GM23338 (cell line): ENCODE data around the gene LEP. TPM values are rescaled to one million over a fixed set of nuclear protein-coding genes. Genes with fewer than 3 reads are reported as not detected.

Source experiments
- ATAC-seq: fragments of 200-7000 bp; cut with Tn5 transposase; 3 replicates; pipeline ENCODE4 v1.9.1; 2020
- DNase-seq: peaks from one replicate; pipeline ENCODE4 v3.0.0-alpha.2; 2015; ENCODE audit warnings: low spot score
- H2AFZ ChIP-seq: fragments of 200-600 bp; sonication (generic); 2 replicates; pipeline ENCODE4 v1.8.0; 2016; ENCODE audit warnings: antibody characterized with exemption, mild to moderate bottlenecking, moderate library complexity
- H3F3A ChIP-seq: fragments of 200-600 bp; sonication (generic); replicated peaks from 2 replicates; pipeline ENCODE4 v1.8.0; 2017; ENCODE audit warnings: antibody characterized with exemption, mixed run types, low read depth
- H3K27ac ChIP-seq: fragments of 200-600 bp; sonication (generic); 2 replicates; pipeline ENCODE4 v1.6.1; 2016; ENCODE audit warnings: low read depth
- H3K27me3 ChIP-seq: fragments of 200-600 bp; sonication (generic); 2 replicates; pipeline ENCODE4 v1.8.0; 2016; ENCODE audit warnings: mild to moderate bottlenecking, mixed run types, moderate library complexity; ENCODE audit not compliant: insufficient read depth
- H3K36me3 ChIP-seq: fragments of 200-600 bp; sonication (generic); 2 replicates; pipeline ENCODE4 v1.8.0; 2016; ENCODE audit warnings: mild to moderate bottlenecking; ENCODE audit not compliant: insufficient read depth
- H3K4me1 ChIP-seq: fragments of 200-600 bp; sonication (generic); 2 replicates; pipeline ENCODE4 v1.8.0; 2016; ENCODE audit warnings: mild to moderate bottlenecking, moderate library complexity; ENCODE audit not compliant: insufficient read depth
- H3K4me2 ChIP-seq: fragments of 200-600 bp; sonication (generic); 2 replicates; pipeline ENCODE4 v1.7.1; 2017; ENCODE audit warnings: mixed run types
- H3K4me3 ChIP-seq: fragments of 200-600 bp; sonication (generic); 2 replicates; pipeline ENCODE4 v1.6.1; 2016; ENCODE audit warnings: mixed run types
- H3K79me2 ChIP-seq: fragments of 200-600 bp; sonication (generic); replicated peaks from 2 replicates; pipeline ENCODE4 v1.8.0; 2017; ENCODE audit warnings: mild to moderate bottlenecking; ENCODE audit not compliant: insufficient read depth
- H3K9me2 ChIP-seq: fragments of 200-600 bp; sonication (generic); 2 replicates; pipeline ENCODE4 v1.8.0; 2017; ENCODE audit not compliant: insufficient read depth
- H4K20me1 ChIP-seq: fragments of 200-600 bp; sonication (generic); replicated peaks from 2 replicates; pipeline ENCODE4 v1.8.0; 2017; ENCODE audit warnings: mild to moderate bottlenecking; ENCODE audit not compliant: insufficient read depth
- H3K27ac Mint-ChIP-seq: 2 replicates; pipeline ENCODE4 v1.8.0; 2020; ENCODE audit warnings: inconsistent platforms, mild to moderate bottlenecking, moderate library complexity, mixed read lengths
- H3K27me3 Mint-ChIP-seq: 3 replicates; pipeline ENCODE4 v1.8.0; 2022; ENCODE audit warnings: low read depth, mild to moderate bottlenecking, moderate library complexity, mixed read lengths, inconsistent platforms; ENCODE audit not compliant: insufficient read depth, poor library complexity
- H3K36me3 Mint-ChIP-seq: 3 replicates; pipeline ENCODE4 v1.8.0; 2021; ENCODE audit warnings: low read depth, mild to moderate bottlenecking, inconsistent platforms, moderate library complexity, mixed read lengths
- H3K4me1 Mint-ChIP-seq: 3 replicates; pipeline ENCODE4 v1.8.0; 2020; ENCODE audit warnings: mild to moderate bottlenecking, inconsistent platforms, mixed read lengths
- H3K4me3 Mint-ChIP-seq: 3 replicates; pipeline ENCODE4 v1.8.0; 2021; ENCODE audit warnings: moderate library complexity, mild to moderate bottlenecking, inconsistent platforms, mixed read lengths
- H3K9me3 Mint-ChIP-seq: 3 replicates; pipeline ENCODE4 v1.8.0; 2020; ENCODE audit warnings: moderate library complexity, mild to moderate bottlenecking, inconsistent platforms, mixed read lengths
- CREB1 ChIP-seq: fragments of 250-450 bp; sonication (Bioruptor Pico); IDR thresholded peaks from 2 replicates; pipeline ENCODE4 v1.5.0; 2020; ENCODE audit warnings: low read depth, mild to moderate bottlenecking, moderate library complexity
- STAT1 ChIP-seq: IDR thresholded peaks from one replicate; pipeline ENCODE4 v1.6.1; 2016; ENCODE audit warnings: antibody characterized with exemption; ENCODE audit not compliant: unreplicated experiment
- polyA plus RNA-seq: library from polyadenylated mRNA; unstranded; fragments of >200 nt; fragmentation: Nextera tagmentation; extraction: Ambion mirVana; gene quantifications from 2 replicates; pipeline ENCODE4 v1.2.1, GENCODE V29; 2016
- total RNA-seq: library from RNA; depleted of rRNA; stranded (reverse); fragments of >200 nt; shearing (Covaris generic); gene quantifications from 2 replicates; pipeline ENCODE4 v1.2.3, GENCODE V29; 2014
- TF ChIP-seq, protein P1 (sequence below), 2 experiments: fragments of 200-600 bp in 1 of 2; sonication (generic) in 1 of 2; conservative IDR thresholded peaks; 2 replicates each; pipeline versions ENCODE4 v1.5.1 to v1.6.1; 2016 to 2017; ENCODE audit warnings: antibody characterized with exemption in 2 of 2, low read depth in 2 of 2, mild to moderate bottlenecking in 2 of 2, moderate library complexity in 1 of 2
- TF ChIP-seq, protein P2 (sequence below): fragments of 250-450 bp; sonication (Bioruptor Pico); IDR thresholded peaks from 2 replicates; pipeline ENCODE4 v1.5.0; 2020; ENCODE audit warnings: mild to moderate bottlenecking, moderate library complexity

LEP gene
- total and polyA plus RNA-seq, 2 experiments from 2014 or later: not detected

GRCh38 chr7:128209229-128210035 lies 31.6 kb upstream of the LEP start:
- Histone ChIP-seq H2AFZ (no peak overlapping the region), H3K36me3 (no peaks in the 10 kb centered on the region), H3K4me3 (no peak overlapping the region), H3K4me1 (peaks cover 8% of the 10 kb centered on the region), H3K4me2 (no peak overlapping the region; the same call in 1 of the 2 replicates), H3K27ac (no peak overlapping the region), H3K9me2 (no peaks in the 10 kb centered on the region), H3F3A (no peaks in the 10 kb centered on the region), H3K27me3 (peaks cover 19% of the 10 kb centered on the region; the same call in 1 of the 2 replicates), H3K79me2 (no peaks in the 10 kb centered on the region), H4K20me1 (no peaks in the 10 kb centered on the region)
- 0 out of 2 replicates have a peak overlapping the region, but pooled peaks have one; percentile 47 for H3K27ac Mint-ChIP-seq
- no peak overlapping the region for H3K4me3 Mint-ChIP-seq
- no peaks in the 10 kb centered on the region; the same call in 2 of the 3 replicates for H3K9me3 Mint-ChIP-seq
- peaks cover 35% of the 10 kb centered on the region for H3K4me1 Mint-ChIP-seq
- H3K36me3 Mint-ChIP-seq: no peaks in the 10 kb centered on the region; the same call in 2 of the 3 replicates
- ATAC-seq (peak; percentile 57), DNase-seq (peak; percentile 85)
- peaks cover 23% of the 10 kb centered on the region for H3K27me3 Mint-ChIP-seq
- TF ChIP-seq STAT1 (no peak), CREB1 (CRISPR knock-in tag) (peak; percentile 28; the same call in 1 of the 2 replicates)
- TF ChIP-seq, protein P1, sequence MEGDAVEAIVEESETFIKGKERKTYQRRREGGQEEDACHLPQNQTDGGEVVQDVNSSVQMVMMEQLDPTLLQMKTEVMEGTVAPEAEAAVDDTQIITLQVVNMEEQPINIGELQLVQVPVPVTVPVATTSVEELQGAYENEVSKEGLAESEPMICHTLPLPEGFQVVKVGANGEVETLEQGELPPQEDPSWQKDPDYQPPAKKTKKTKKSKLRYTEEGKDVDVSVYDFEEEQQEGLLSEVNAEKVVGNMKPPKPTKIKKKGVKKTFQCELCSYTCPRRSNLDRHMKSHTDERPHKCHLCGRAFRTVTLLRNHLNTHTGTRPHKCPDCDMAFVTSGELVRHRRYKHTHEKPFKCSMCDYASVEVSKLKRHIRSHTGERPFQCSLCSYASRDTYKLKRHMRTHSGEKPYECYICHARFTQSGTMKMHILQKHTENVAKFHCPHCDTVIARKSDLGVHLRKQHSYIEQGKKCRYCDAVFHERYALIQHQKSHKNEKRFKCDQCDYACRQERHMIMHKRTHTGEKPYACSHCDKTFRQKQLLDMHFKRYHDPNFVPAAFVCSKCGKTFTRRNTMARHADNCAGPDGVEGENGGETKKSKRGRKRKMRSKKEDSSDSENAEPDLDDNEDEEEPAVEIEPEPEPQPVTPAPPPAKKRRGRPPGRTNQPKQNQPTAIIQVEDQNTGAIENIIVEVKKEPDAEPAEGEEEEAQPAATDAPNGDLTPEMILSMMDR (conservative IDR thresholded peaks at IDR 0.05; ENCODE audit: low read depth in 2 of 2): peak; percentile 96 to 100
- TF ChIP-seq, protein P2, sequence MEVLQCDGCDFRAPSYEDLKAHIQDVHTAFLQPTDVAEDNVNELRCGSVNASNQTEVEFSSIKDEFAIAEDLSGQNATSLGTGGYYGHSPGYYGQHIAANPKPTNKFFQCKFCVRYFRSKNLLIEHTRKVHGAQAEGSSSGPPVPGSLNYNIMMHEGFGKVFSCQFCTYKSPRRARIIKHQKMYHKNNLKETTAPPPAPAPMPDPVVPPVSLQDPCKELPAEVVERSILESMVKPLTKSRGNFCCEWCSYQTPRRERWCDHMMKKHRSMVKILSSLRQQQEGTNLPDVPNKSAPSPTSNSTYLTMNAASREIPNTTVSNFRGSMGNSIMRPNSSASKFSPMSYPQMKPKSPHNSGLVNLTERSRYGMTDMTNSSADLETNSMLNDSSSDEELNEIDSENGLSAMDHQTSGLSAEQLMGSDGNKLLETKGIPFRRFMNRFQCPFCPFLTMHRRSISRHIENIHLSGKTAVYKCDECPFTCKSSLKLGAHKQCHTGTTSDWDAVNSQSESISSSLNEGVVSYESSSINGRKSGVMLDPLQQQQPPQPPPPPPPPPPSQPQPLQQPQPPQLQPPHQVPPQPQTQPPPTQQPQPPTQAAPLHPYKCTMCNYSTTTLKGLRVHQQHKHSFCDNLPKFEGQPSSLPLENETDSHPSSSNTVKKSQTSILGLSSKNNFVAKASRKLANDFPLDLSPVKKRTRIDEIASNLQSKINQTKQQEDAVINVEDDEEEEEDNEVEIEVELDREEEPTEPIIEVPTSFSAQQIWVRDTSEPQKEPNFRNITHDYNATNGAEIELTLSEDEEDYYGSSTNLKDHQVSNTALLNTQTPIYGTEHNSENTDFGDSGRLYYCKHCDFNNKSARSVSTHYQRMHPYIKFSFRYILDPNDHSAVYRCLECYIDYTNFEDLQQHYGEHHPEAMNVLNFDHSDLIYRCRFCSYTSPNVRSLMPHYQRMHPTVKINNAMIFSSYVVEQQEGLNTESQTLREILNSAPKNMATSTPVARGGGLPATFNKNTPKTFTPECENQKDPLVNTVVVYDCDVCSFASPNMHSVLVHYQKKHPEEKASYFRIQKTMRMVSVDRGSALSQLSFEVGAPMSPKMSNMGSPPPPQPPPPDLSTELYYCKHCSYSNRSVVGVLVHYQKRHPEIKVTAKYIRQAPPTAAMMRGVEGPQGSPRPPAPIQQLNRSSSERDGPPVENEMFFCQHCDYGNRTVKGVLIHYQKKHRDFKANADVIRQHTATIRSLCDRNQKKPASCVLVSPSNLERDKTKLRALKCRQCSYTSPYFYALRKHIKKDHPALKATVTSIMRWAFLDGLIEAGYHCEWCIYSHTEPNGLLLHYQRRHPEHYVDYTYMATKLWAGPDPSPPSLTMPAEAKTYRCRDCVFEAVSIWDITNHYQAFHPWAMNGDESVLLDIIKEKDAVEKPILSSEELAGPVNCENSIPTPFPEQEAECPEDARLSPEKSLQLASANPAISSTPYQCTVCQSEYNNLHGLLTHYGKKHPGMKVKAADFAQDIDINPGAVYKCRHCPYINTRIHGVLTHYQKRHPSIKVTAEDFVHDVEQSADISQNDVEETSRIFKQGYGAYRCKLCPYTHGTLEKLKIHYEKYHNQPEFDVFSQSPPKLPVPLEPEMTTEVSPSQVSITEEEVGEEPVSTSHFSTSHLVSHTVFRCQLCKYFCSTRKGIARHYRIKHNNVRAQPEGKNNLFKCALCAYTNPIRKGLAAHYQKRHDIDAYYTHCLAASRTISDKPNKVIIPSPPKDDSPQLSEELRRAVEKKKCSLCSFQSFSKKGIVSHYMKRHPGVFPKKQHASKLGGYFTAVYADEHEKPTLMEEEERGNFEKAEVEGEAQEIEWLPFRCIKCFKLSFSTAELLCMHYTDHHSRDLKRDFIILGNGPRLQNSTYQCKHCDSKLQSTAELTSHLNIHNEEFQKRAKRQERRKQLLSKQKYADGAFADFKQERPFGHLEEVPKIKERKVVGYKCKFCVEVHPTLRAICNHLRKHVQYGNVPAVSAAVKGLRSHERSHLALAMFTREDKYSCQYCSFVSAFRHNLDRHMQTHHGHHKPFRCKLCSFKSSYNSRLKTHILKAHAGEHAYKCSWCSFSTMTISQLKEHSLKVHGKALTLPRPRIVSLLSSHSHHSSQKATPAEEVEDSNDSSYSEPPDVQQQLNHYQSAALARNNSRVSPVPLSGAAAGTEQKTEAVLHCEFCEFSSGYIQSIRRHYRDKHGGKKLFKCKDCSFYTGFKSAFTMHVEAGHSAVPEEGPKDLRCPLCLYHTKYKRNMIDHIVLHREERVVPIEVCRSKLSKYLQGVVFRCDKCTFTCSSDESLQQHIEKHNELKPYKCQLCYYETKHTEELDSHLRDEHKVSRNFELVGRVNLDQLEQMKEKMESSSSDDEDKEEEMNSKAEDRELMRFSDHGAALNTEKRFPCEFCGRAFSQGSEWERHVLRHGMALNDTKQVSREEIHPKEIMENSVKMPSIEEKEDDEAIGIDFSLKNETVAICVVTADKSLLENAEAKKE: no peak
